ENCODE measurements around the gene SLC7A10.
"Not testable (repeated sequence)": the region's sequence is repeated elsewhere in the genome, so short reads cannot be mapped to it uniquely, and the experiment has no call there.

SLC7A10 gene

GRCh38 chr19:33226550-33227241 lies 1.0 kb upstream of the SLC7A10 start:
- no peaks in the 10 kb centered on the region for H3K9me3 ChIP-seq (replicated peaks; ENCODE audit: insufficient read depth, low read length)
- peaks cover 67% of the 10 kb centered on the region for H3K27me3 ChIP-seq (replicated peaks; ENCODE audit: insufficient read depth, low read length)
- H3K4me1 ChIP-seq (ENCODE audit: low read length): no peaks in the 10 kb centered on the region
- TF ChIP-seq EZH2phosphoT487 (IDR thresholded peaks at IDR 0.05; ENCODE audit: low read length): no peak
- TF ChIP-seq CTCF (IDR thresholded peaks at IDR 0.05; ENCODE audit: low read length): no peak
- no peak for TF ChIP-seq EZH2 (optimal IDR thresholded peaks at IDR 0.05; ENCODE audit: low read depth, low read length)
- no peak overlapping the region for H3K4me2 ChIP-seq (ENCODE audit: low read depth, low read length)
- H3F3A ChIP-seq (ENCODE audit: insufficient read depth, low read length): no peaks in the 10 kb centered on the region
- H3K27ac ChIP-seq (ENCODE audit: low read length): no peak overlapping the region
- no peaks in the 10 kb centered on the region for H4K20me1 ChIP-seq (ENCODE audit: insufficient read depth, low read length)
- H3K9ac ChIP-seq (ENCODE audit: low read length): no peak overlapping the region
- no peaks in the 10 kb centered on the region for H3K79me2 ChIP-seq (ENCODE audit: low read length)
- H3K9me2 ChIP-seq (replicated peaks; ENCODE audit: insufficient read depth, low read length): no peaks in the 10 kb centered on the region
- H3K36me3 ChIP-seq (replicated peaks; ENCODE audit: insufficient read depth, low read length): no peaks in the 10 kb centered on the region
- no peak overlapping the region for H2AFZ ChIP-seq (ENCODE audit: low read length)
- no peak for DNase-seq
- H3K4me3 ChIP-seq (ENCODE audit: low read length): no peak overlapping the region

GRCh38 chr19:33224694-33225457 lies 774 bp downstream of the SLC7A10 start:
- TF ChIP-seq CTCF (IDR thresholded peaks at IDR 0.05; ENCODE audit: low read length) (no peak), EZH2phosphoT487 (IDR thresholded peaks at IDR 0.05; ENCODE audit: low read length) (no peak), EZH2 (optimal IDR thresholded peaks at IDR 0.05; ENCODE audit: low read depth, low read length) (no peak)
- Histone ChIP-seq H3K4me3 (ENCODE audit: low read length) (no peak overlapping the region), H3K4me2 (ENCODE audit: low read depth, low read length) (no peak overlapping the region), H3F3A (ENCODE audit: insufficient read depth, low read length) (no peaks in the 10 kb centered on the region), H3K9me3 (replicated peaks; ENCODE audit: insufficient read depth, low read length) (no peaks in the 10 kb centered on the region), H2AFZ (ENCODE audit: low read length) (no peak overlapping the region), H3K27ac (ENCODE audit: low read length) (no peak overlapping the region), H3K9me2 (replicated peaks; ENCODE audit: insufficient read depth, low read length) (no peaks in the 10 kb centered on the region), H3K79me2 (ENCODE audit: low read length) (no peaks in the 10 kb centered on the region), H3K27me3 (replicated peaks; ENCODE audit: insufficient read depth, low read length) (peaks cover 68% of the 10 kb centered on the region), H3K9ac (ENCODE audit: low read length) (no peak overlapping the region), H3K4me1 (ENCODE audit: low read length) (no peaks in the 10 kb centered on the region), H3K36me3 (replicated peaks; ENCODE audit: insufficient read depth, low read length) (no peaks in the 10 kb centered on the region), H4K20me1 (ENCODE audit: insufficient read depth, low read length) (no peaks in the 10 kb centered on the region)
- DNase-seq: no peak

- not testable (repeated sequence) for H3K4me3 ChIP-seq (ENCODE audit: low read length); H3K36me3 ChIP-seq (replicated peaks; ENCODE audit: insufficient read depth, low read length); H3K9me3 ChIP-seq (replicated peaks; ENCODE audit: insufficient read depth, low read length); H3K4me1 ChIP-seq (ENCODE audit: low read length); H3K9ac ChIP-seq (ENCODE audit: low read length); H3K9me2 ChIP-seq (replicated peaks; ENCODE audit: insufficient read depth, low read length); DNase-seq; H3F3A ChIP-seq (ENCODE audit: insufficient read depth, low read length); H4K20me1 ChIP-seq (ENCODE audit: insufficient read depth, low read length); H3K4me2 ChIP-seq (ENCODE audit: low read depth, low read length); H3K27ac ChIP-seq (ENCODE audit: low read length); H2AFZ ChIP-seq (ENCODE audit: low read length); H3K79me2 ChIP-seq (ENCODE audit: low read length)
- peaks cover 66% of the 10 kb centered on the region for H3K27me3 ChIP-seq (replicated peaks; ENCODE audit: insufficient read depth, low read length)
Measured at GRCh38 chr19:33222255-33222654, 3.4 kb downstream of the SLC7A10 start.

- H4K20me1 ChIP-seq (ENCODE audit: insufficient read depth, low read length): no peaks in the 10 kb centered on the region
- H3F3A ChIP-seq (ENCODE audit: insufficient read depth, low read length): no peaks in the 10 kb centered on the region
- H3K9ac ChIP-seq (ENCODE audit: low read length): no peak overlapping the region
- no peaks in the 10 kb centered on the region for H3K36me3 ChIP-seq (replicated peaks; ENCODE audit: insufficient read depth, low read length)
- H3K4me2 ChIP-seq (ENCODE audit: low read depth, low read length): no peak overlapping the region
- DNase-seq: no peak
- H3K27me3 ChIP-seq (replicated peaks; ENCODE audit: insufficient read depth, low read length): peaks cover 69% of the 10 kb centered on the region
- no peaks in the 10 kb centered on the region for H3K79me2 ChIP-seq (ENCODE audit: low read length)
- no peaks in the 10 kb centered on the region for H3K9me3 ChIP-seq (replicated peaks; ENCODE audit: insufficient read depth, low read length)
- no peaks in the 10 kb centered on the region for H3K9me2 ChIP-seq (replicated peaks; ENCODE audit: insufficient read depth, low read length)
- no peak overlapping the region for H3K27ac ChIP-seq (ENCODE audit: low read length)
- H3K4me1 ChIP-seq (ENCODE audit: low read length): no peaks in the 10 kb centered on the region
- TF ChIP-seq EZH2phosphoT487 (IDR thresholded peaks at IDR 0.05; ENCODE audit: low read length) (no peak), EZH2 (optimal IDR thresholded peaks at IDR 0.05; ENCODE audit: low read depth, low read length) (no peak), CTCF (IDR thresholded peaks at IDR 0.05; ENCODE audit: low read length) (no peak)
- H3K4me3 ChIP-seq (ENCODE audit: low read length): no peak overlapping the region
- no peak overlapping the region for H2AFZ ChIP-seq (ENCODE audit: low read length)
Measured at GRCh38 chr19:33221638-33222037, 4.0 kb downstream of the SLC7A10 start.

All from MM.1S (cell line).